ENCODE results near the gene EIPR1.

The EIPR1 gene

GRCh38 chr2:3377612-3378432, at the start of gene EIPR1:
Gene EIPR1 (minus strand): TSS chr2:3377818. CDS start chr2:3377689, 129 bp downstream.
- DNase-seq, result peak; percentile 92

GRCh38 chr2:3427272-3427671, 49.7 kb upstream of the EIPR1 start:
- DNase-seq, result no peak

GRCh38 chr2:3426615-3427014, 49.0 kb upstream of the EIPR1 start:
- no peak for DNase-seq

GRCh38 chr2:3424171-3424795, 46.7 kb upstream of the EIPR1 start:
- no peak for DNase-seq

GRCh38 chr2:3423492-3424170, 46.0 kb upstream of the EIPR1 start:
- DNase-seq, result no peak

GRCh38 chr2:3422161-3422779, 44.7 kb upstream of the EIPR1 start:
- no peak for DNase-seq

GRCh38 chr2:3421580-3421979, 44.0 kb upstream of the EIPR1 start:
- no peak for DNase-seq

- no peak for DNase-seq
Measured at GRCh38 chr2:3420769-3421397, 43.3 kb upstream of the EIPR1 start.

- DNase-seq, result no peak
Measured at GRCh38 chr2:3420076-3420768, 42.6 kb upstream of the EIPR1 start.

GRCh38 chr2:3418766-3419404, 41.3 kb upstream of the EIPR1 start:
- DNase-seq, result no peak

- no peak for DNase-seq
Measured at GRCh38 chr2:3414133-3414860, 36.7 kb upstream of the EIPR1 start.

- peak; percentile 48 for DNase-seq
Measured at GRCh38 chr2:3413697-3414096, 36.1 kb upstream of the EIPR1 start.

GRCh38 chr2:3411103-3411502, 33.5 kb upstream of the EIPR1 start:
- DNase-seq, result no peak

GRCh38 chr2:3409627-3410170, 32.1 kb upstream of the EIPR1 start:
- no peak for DNase-seq

- no peak for DNase-seq
Measured at GRCh38 chr2:3408781-3409180, 31.2 kb upstream of the EIPR1 start.

GRCh38 chr2:3406501-3406900, 28.9 kb upstream of the EIPR1 start:
- DNase-seq, result no peak

- no peak for DNase-seq
Measured at GRCh38 chr2:3405876-3406275, 28.3 kb upstream of the EIPR1 start.

GRCh38 chr2:3405307-3405706, 27.7 kb upstream of the EIPR1 start:
- no peak for DNase-seq

- DNase-seq, result no peak
Measured at GRCh38 chr2:3404349-3404894, 26.8 kb upstream of the EIPR1 start.

GRCh38 chr2:3403587-3404334, 26.1 kb upstream of the EIPR1 start:
- DNase-seq, result no peak
